K562 (cell line): ENCODE measurements around the gene TADA2A. TPM values are rescaled to one million over a fixed set of nuclear protein-coding genes. Genes with fewer than 3 reads are reported as not detected.

Source experiments
- ATAC-seq: fragments of 200-7000 bp; cut with Tn5 transposase; 3 replicates; pipeline ENCODE4 v1.9.1; 2020; ENCODE audit warnings: moderate library complexity
- BruUV-seq: library from RNA; stranded (reverse); fragments of 400-500 nt; replicated peaks from 2 replicates; lab custom pipeline; 2021; lab: Mats Ljungman, UMichigan
- CTCF ChIA-PET: fragments of 300-600 bp; formaldehyde crosslinking; extraction: SDS; loops from one replicate; lab custom pipeline; 2021; ENCODE audit warnings: low intra/inter-chr PET ratio; lab: Yijun Ruan, JAX
- POLR2A ChIA-PET: fragments of 300-600, 350-650 bp; sonication (Branson Sonifier 250); formaldehyde crosslinking; extraction: SDS; loops from one replicate; lab custom pipeline; 2021; ENCODE audit warnings: antibody characterized with exemption, inconsistent platforms; lab: Yijun Ruan, JAX
- DNase-seq, 4 experiments: peaks; one replicate each; pipeline versions ENCODE4 v3.0.0 to v3.0.0-alpha.2; 2011 to 2018; ENCODE audit warnings: low spot score in 3 of 4, mixed read lengths in 3 of 4; ENCODE audit errors: extremely low read depth in 1 of 4
- FAIRE-seq: peaks from 2 replicates; lab custom pipeline; 2011; peaks lifted over from hg19 to GRCh38; lab: Jason Lieb, UNC
- H2AFZ ChIP-seq: 2 replicates; pipeline ENCODE4 v1.6.0; 2011; ENCODE audit warnings: low read depth, low read length, control low read depth, inconsistent platforms
- H3K27ac ChIP-seq: fragments of 200-600 bp; 3 replicates; pipeline ENCODE4 v1.8.0; 2011; ENCODE audit warnings: low read depth, mild to moderate bottlenecking, control low read depth, inconsistent platforms, low read length, moderate library complexity, mixed read lengths; ENCODE audit errors: extremely low read depth
- H3K27me3 ChIP-seq, 2 experiments: fragments of 300-600 bp in 1 of 2; 2 replicates in 1 of 2; 3 replicates in 1 of 2; pipeline versions ENCODE4 v1.6.0 to v1.8.0; 2011; ENCODE audit warnings: inconsistent platforms in 2 of 2, low read length in 2 of 2, mild to moderate bottlenecking in 1 of 2, mixed read lengths in 1 of 2, moderate library complexity in 1 of 2; ENCODE audit not compliant: control insufficient read depth in 2 of 2, insufficient read depth in 2 of 2
- H3K36me3 ChIP-seq: fragments of 300-600 bp; 3 replicates; pipeline ENCODE4 v1.8.0; 2011; ENCODE audit warnings: mild to moderate bottlenecking, low read length, inconsistent platforms; ENCODE audit not compliant: control insufficient read depth, insufficient read depth
- H3K4me1 ChIP-seq, 2 experiments: fragments of 200-600 bp in 1 of 2; replicated peaks in 1 of 2; 2 replicates in 1 of 2; 3 replicates in 1 of 2; pipeline versions ENCODE4 v1.5.1 to v1.8.0; 2011; ENCODE audit warnings: inconsistent platforms in 2 of 2, low read length in 2 of 2, mild to moderate bottlenecking in 1 of 2, mixed read lengths in 1 of 2, moderate library complexity in 1 of 2; ENCODE audit not compliant: control insufficient read depth in 2 of 2, insufficient read depth in 2 of 2
- H3K4me2 ChIP-seq: 2 replicates; pipeline ENCODE4 v1.6.1; 2011; ENCODE audit warnings: low read length, control low read depth, inconsistent platforms, mixed read lengths; ENCODE audit not compliant: insufficient read depth
- H3K4me3 ChIP-seq: fragments of 200-600 bp; sonication (generic), shearing (Covaris generic); 2 replicates; pipeline ENCODE4 v1.5.1; 2016; ENCODE audit warnings: control low read depth, inconsistent platforms
- H3K79me2 ChIP-seq: fragments of 200-600 bp; 3 replicates; pipeline ENCODE4 v1.8.0; 2011; ENCODE audit warnings: low read length, inconsistent platforms; ENCODE audit not compliant: control insufficient read depth, insufficient read depth
- H3K9ac ChIP-seq, 2 experiments: 2 replicates each; pipeline versions ENCODE4 v1.6.0 to v1.6.1; 2011; ENCODE audit warnings: low read depth in 2 of 2, low read length in 2 of 2, control low read depth in 1 of 2, inconsistent platforms in 1 of 2, mild to moderate bottlenecking in 1 of 2, mixed read lengths in 1 of 2; ENCODE audit not compliant: insufficient read depth in 1 of 2
- H3K9me1 ChIP-seq: one replicate; pipeline ENCODE4 v1.6.0; 2011; ENCODE audit warnings: inconsistent platforms, mild to moderate bottlenecking, low read length, moderate library complexity; ENCODE audit not compliant: control insufficient read depth, insufficient read depth
- H3K9me3 ChIP-seq: replicated peaks from 2 replicates; pipeline ENCODE4 v1.5.1; 2011; ENCODE audit warnings: low read depth, low read length, inconsistent platforms; ENCODE audit not compliant: control insufficient read depth, insufficient read depth
- H4K20me1 ChIP-seq: replicated peaks from 2 replicates; pipeline ENCODE4 v1.6.1; 2011; ENCODE audit warnings: low read length, inconsistent platforms, mixed read lengths; ENCODE audit not compliant: control insufficient read depth, insufficient read depth
- TRIM24 ChIP-seq, 2 experiments: fragments of 450-650 bp; IDR thresholded peaks; 2 replicates each; pipeline ENCODE4 v1.6.1; 2016
- ZNF766 ChIP-seq: fragments of 200-800 bp; sonication (Bioruptor generic); conservative IDR thresholded peaks from 2 replicates; pipeline ENCODE4 v1.6.1; 2016; ENCODE audit warnings: missing genetic modification characterization, missing compliant biosample characterization
- whole genome bisulfite sequencing: fragments of 100-300 bp; shearing (Covaris generic); methylation state at CpG from one replicate; pipeline ENCODE4 v1.1.6; 2016; ENCODE audit warnings: low coverage, mixed read lengths; ENCODE audit not compliant: insufficient coverage; ENCODE audit errors: missing lambda C conversion rate; 5-methylcytosine and 5-hydroxymethylcytosine counted together
- in situ Hi-C: fragments of 300-500 bp; cut with MboI; formaldehyde crosslinking; loops from 4 replicates; pipeline ENCODE4 v1.15.0; 2018; ENCODE audit warnings: inconsistent platforms, mixed read lengths
- intact Hi-C: fragments of 100-400 bp; cut with micrococcal nuclease; formaldehyde crosslinking; loops from 2 replicates; pipeline ENCODE4 v1.14.2; 2022
- polyA plus RNA-seq, 8 experiments: library from polyadenylated mRNA; depleted of rRNA in 4 of 8; stranded (reverse) in 5 of 8; unstranded in 3 of 8; fragments of >200 nt; fragmentation: Nextera tagmentation in 2 of 8; fragmentation: Illumina TruSeq in 1 of 8; extraction: Ambion mirVana in 2 of 8; extraction: Trizol in 1 of 8; gene quantifications; 2 replicates each; pipeline versions ENCODE4 v1.2.1 to v1.2.3, GENCODE V29; 2011 to 2014; ENCODE audit warnings: inconsistent platforms in 1 of 8, missing spikeins in 1 of 8
- total RNA-seq, 7 experiments: library from RNA; depleted of rRNA in 6 of 7; stranded (reverse); fragments of >200 nt in 6 of 7; fragmentation: Illumina TruSeq in 2 of 7; extraction: Trizol in 2 of 7; gene quantifications; 2 replicates each; pipeline versions ENCODE4 v1.2.1 to v1.2.3, GENCODE V29; 2011 to 2021; ENCODE audit warnings: low replicate concordance in 1 of 7
- TF ChIP-seq, protein P1 (sequence below): fragments of 450-650 bp; IDR thresholded peaks from 2 replicates; pipeline ENCODE4 v1.6.1; 2018; ENCODE audit not compliant: partially characterized antibody

The TADA2A gene
- total and polyA plus RNA-seq, 9 of the 15 experiments (the other 6 are each of a cell fraction or from before 2014, with no cell fraction given): 13.8 to 37.7 (median 25.0) TPM

DNA sequence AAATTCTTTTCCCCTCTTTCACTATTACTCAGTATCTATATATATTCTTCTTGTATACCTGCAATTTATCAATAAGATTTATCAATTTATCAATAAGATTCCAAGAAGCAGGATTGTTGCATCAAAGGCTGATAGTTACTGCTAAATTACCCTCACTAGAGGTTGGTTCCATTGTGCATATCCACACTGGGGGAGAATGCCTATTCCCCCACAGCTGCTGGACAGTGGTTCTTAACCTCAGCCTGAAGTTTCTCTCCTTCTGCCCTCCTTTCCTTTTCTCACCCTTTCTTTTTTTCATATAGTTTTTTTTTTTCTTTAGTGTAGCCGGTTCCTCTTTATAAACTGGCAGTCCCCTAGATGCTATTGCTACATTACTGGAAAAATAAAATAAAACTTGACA lies 24.6 kb upstream of the TADA2A start:
- H3K4me3 ChIP-seq: no peak overlapping the region
- H3K4me1 ChIP-seq: no peaks in the 10 kb centered on the region; a peak in 1 of 5 replicates
- ChIA-PET CTCF (no interaction called here), POLR2A (no interaction called here)
- no peak for FAIRE-seq
- no peak overlapping the region for H3K27ac ChIP-seq
- TF ChIP-seq ZNF766 (CRISPR knock-in tag) (no peak), TRIM24 (IDR thresholded peaks at IDR 0.05) (no peak)
- TF ChIP-seq, protein P1, sequence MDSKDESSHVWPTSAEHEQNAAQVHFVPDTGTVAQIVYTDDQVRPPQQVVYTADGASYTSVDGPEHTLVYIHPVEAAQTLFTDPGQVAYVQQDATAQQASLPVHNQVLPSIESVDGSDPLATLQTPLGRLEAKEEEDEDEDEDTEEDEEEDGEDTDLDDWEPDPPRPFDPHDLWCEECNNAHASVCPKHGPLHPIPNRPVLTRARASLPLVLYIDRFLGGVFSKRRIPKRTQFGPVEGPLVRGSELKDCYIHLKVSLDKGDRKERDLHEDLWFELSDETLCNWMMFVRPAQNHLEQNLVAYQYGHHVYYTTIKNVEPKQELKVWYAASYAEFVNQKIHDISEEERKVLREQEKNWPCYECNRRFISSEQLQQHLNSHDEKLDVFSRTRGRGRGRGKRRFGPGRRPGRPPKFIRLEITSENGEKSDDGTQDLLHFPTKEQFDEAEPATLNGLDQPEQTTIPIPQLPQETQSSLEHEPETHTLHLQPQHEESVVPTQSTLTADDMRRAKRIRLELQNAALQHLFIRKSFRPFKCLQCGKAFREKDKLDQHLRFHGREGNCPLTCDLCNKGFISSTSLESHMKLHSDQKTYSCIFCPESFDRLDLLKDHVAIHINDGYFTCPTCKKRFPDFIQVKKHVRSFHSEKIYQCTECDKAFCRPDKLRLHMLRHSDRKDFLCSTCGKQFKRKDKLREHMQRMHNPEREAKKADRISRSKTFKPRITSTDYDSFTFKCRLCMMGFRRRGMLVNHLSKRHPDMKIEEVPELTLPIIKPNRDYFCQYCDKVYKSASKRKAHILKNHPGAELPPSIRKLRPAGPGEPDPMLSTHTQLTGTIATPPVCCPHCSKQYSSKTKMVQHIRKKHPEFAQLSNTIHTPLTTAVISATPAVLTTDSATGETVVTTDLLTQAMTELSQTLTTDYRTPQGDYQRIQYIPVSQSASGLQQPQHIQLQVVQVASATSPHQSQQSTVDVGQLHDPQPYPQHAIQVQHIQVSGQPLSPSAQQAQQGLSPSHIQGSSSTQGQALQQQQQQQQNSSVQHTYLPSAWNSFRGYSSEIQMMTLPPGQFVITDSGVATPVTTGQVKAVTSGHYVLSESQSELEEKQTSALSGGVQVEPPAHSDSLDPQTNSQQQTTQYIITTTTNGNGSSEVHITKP: peak; percentile 65
- no peak for ATAC-seq
- intact Hi-C loops (no loop called here), in situ Hi-C loops (no loop called here)
- no peaks in the 10 kb centered on the region for H3K36me3 ChIP-seq
- H3K27me3 ChIP-seq: no peaks in the 10 kb centered on the region
- no peak for DNase-seq
- no TSS peak for BruUV-seq
- H3K4me2 ChIP-seq: no peak overlapping the region
- no peak overlapping the region for H2AFZ ChIP-seq
- no peaks in the 10 kb centered on the region for H4K20me1 ChIP-seq
- H3K9ac ChIP-seq: no peak overlapping the region
- no peaks in the 10 kb centered on the region for H3K9me3 ChIP-seq
- H3K9me1 ChIP-seq: no peaks in the 10 kb centered on the region
- WGBS: 60% methylated on average over 1 of the region's 1 CpG
- H3K79me2 ChIP-seq: no peaks in the 10 kb centered on the region
